Endothelial cell of umbilical vein (primary cell): ENCODE results near the gene CTDP1.

Experiments
- EZH2 ChIP-seq: IDR thresholded peaks from 2 replicates; pipeline ENCODE4 v1.6.1; 2012; ENCODE audit warnings: borderline replicate concordance, low read depth, mild to moderate bottlenecking, moderate library complexity, low read length, inconsistent platforms; ENCODE audit not compliant: severe bottlenecking
- FOS ChIP-seq: IDR thresholded peaks from 2 replicates; pipeline ENCODE4 v1.6.1; 2011; ENCODE audit warnings: mild to moderate bottlenecking, low read length, moderate library complexity, borderline replicate concordance; ENCODE audit not compliant: insufficient read depth
- JUN ChIP-seq: IDR thresholded peaks from 2 replicates; pipeline ENCODE4 v1.6.1; 2011; ENCODE audit warnings: borderline replicate concordance, low read depth; ENCODE audit not compliant: insufficient read length, insufficient read depth
- MYC ChIP-seq: IDR thresholded peaks from one replicate; pipeline ENCODE4 v1.6.1; 2011; ENCODE audit warnings: mild to moderate bottlenecking, low read depth, low read length
- POLR2A ChIP-seq: IDR thresholded peaks from 2 replicates; pipeline ENCODE4 v1.6.1; 2012; ENCODE audit warnings: low read depth, mild to moderate bottlenecking, control low read depth, low read length
- POLR2AphosphoS5 ChIP-seq: IDR thresholded peaks from 2 replicates; pipeline ENCODE4 v1.6.1; 2012; ENCODE audit warnings: low read depth, mild to moderate bottlenecking, control low read depth, low read length, moderate library complexity; ENCODE audit not compliant: insufficient read depth
- TF ChIP-seq, protein P1 (sequence below), 2 donors: IDR thresholded peaks; 1 replicate in 1 of 2; 2 replicates in 1 of 2; pipeline ENCODE4 v1.5.1; 2011; ENCODE audit warnings: low read length in 2 of 2, mild to moderate bottlenecking in 2 of 2, moderate library complexity in 2 of 2, control low read depth in 1 of 2, inconsistent platforms in 1 of 2, low read depth in 1 of 2; ENCODE audit not compliant: insufficient read depth in 1 of 2; ENCODE audit errors: extremely low read depth in 1 of 2
- TF ChIP-seq, protein P2 (sequence below): IDR thresholded peaks from 2 replicates; pipeline ENCODE4 v1.6.1; 2011; ENCODE audit not compliant: insufficient read depth, insufficient read length

DNA sequence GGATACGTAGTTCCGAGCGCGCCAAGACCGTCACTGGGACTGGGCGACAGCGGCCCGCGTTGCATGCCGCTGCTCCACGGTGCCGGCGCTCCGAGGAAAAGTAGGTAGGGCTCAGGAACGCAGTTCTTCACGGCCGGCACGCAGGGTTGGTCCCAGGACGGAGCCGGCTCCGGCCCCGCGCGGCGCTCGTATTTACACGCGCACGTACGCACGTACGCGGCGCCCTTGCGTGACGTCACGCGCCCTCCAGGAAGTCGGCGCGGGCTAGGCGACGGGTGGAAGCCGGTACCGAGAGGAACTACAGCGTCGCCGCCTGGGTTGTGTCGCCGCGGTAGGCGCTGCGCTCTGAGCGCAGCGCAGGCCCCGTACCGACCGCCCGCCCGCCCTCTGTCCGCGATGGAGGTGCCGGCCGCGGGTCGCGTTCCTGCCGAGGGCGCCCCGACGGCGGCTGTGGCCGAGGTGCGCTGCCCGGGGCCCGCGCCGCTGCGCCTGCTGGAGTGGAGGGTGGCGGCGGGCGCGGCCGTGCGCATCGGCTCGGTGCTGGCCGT, at the start of gene CTDP1:
- TF ChIP-seq, protein P1, sequence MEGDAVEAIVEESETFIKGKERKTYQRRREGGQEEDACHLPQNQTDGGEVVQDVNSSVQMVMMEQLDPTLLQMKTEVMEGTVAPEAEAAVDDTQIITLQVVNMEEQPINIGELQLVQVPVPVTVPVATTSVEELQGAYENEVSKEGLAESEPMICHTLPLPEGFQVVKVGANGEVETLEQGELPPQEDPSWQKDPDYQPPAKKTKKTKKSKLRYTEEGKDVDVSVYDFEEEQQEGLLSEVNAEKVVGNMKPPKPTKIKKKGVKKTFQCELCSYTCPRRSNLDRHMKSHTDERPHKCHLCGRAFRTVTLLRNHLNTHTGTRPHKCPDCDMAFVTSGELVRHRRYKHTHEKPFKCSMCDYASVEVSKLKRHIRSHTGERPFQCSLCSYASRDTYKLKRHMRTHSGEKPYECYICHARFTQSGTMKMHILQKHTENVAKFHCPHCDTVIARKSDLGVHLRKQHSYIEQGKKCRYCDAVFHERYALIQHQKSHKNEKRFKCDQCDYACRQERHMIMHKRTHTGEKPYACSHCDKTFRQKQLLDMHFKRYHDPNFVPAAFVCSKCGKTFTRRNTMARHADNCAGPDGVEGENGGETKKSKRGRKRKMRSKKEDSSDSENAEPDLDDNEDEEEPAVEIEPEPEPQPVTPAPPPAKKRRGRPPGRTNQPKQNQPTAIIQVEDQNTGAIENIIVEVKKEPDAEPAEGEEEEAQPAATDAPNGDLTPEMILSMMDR (IDR thresholded peaks at IDR 0.05; ENCODE audit: extremely low read depth in 1 of 2, insufficient read depth in 1 of 2, low read depth in 1 of 2, low read length in 2 of 2) = no peak
- TF ChIP-seq EZH2 (no peak), POLR2A (no peak), POLR2AphosphoS5 (peak; percentile 62), MYC (no peak), JUN (no peak), FOS (no peak)
- TF ChIP-seq, protein P2, sequence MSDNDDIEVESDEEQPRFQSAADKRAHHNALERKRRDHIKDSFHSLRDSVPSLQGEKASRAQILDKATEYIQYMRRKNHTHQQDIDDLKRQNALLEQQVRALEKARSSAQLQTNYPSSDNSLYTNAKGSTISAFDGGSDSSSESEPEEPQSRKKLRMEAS = no peak
